K562 (cell line): ENCODE data around the gene CHD8.

ENCODE experiments used
- BRCA1 ChIP-seq, 2 experiments: fragments of 450-650 bp in 1 of 2; sonication (generic) in 1 of 2; formaldehyde crosslinking in 1 of 2; IDR thresholded peaks; 2 replicates each; pipeline versions ENCODE4 v1.5.0 to v1.6.1; 2017 to 2020; ENCODE audit warnings: mild to moderate bottlenecking in 1 of 2, missing genetic modification reagents in 1 of 2
- CTBP1 ChIP-seq: fragments of 450-650 bp; IDR thresholded peaks from 2 replicates; pipeline ENCODE4 v1.6.1; 2016; ENCODE audit warnings: borderline replicate concordance
- ILK ChIP-seq: fragments of 450-650 bp; IDR thresholded peaks from 2 replicates; pipeline ENCODE4 v1.6.1; 2016; ENCODE audit warnings: missing genetic modification characterization, low read depth, mild to moderate bottlenecking, missing compliant biosample characterization, moderate library complexity, borderline replicate concordance
- POLR2A ChIP-seq: fragments of 450-650 bp; conservative IDR thresholded peaks from 2 replicates; pipeline ENCODE4 v1.6.1; 2016
- TCF3 ChIP-seq: sonication (generic); formaldehyde crosslinking; IDR thresholded peaks from 2 replicates; pipeline ENCODE4 v1.4.0; 2020; ENCODE audit warnings: mild to moderate bottlenecking, missing genetic modification reagents
- ZFP30 ChIP-seq: fragments of 250-450 bp; sonication (Bioruptor Pico); IDR thresholded peaks from 2 replicates; pipeline ENCODE4 v1.8.0; 2022; ENCODE audit warnings: moderate library complexity, mild to moderate bottlenecking, inconsistent platforms, borderline replicate concordance

- no peak for TF ChIP-seq BRCA1 (IDR thresholded peaks at IDR 0.05)
- no peak for TF ChIP-seq BRCA1 (CRISPR knock-in tag; IDR thresholded peaks at IDR 0.05)
- no peak for TF ChIP-seq POLR2A
- no peak for TF ChIP-seq CTBP1
- no peak for TF ChIP-seq ILK (tag)
- TF ChIP-seq TCF3 (CRISPR knock-in tag): no peak
- TF ChIP-seq ZFP30 (CRISPR knock-in tag): no peak
Measured at GRCh38 chr14:21405097-21405496, 50.8 kb downstream of the CHD8 start.
